IMR-90 (cell line): ENCODE data around the gene VPS13C. TPM values are rescaled to one million over a fixed set of nuclear protein-coding genes. Genes with fewer than 3 reads are reported as not detected.

Experiments used
- ATAC-seq: fragments of 200-7000 bp; cut with Tn5 transposase; 2 replicates; pipeline ENCODE4 v1.9.1; 2020; ENCODE audit warnings: low read depth, mild to moderate bottlenecking, moderate library complexity
- BruUV-seq: library from RNA; stranded (reverse); fragments of 400-500 nt; replicated peaks from 2 replicates; lab custom pipeline; 2021; lab: Mats Ljungman, UMichigan
- CTCF ChIA-PET: fragments of 300-600 bp; formaldehyde crosslinking; extraction: SDS; loops from one replicate; lab custom pipeline; 2021; ENCODE audit warnings: antibody characterized with exemption; lab: Yijun Ruan, JAX
- POLR2A ChIA-PET: fragments of 300-600 bp; sonication (Branson Sonifier 250); formaldehyde crosslinking; loops from one replicate; lab custom pipeline; 2022; ENCODE audit warnings: antibody characterized with exemption; ENCODE audit not compliant: unreplicated experiment; lab: Charles Lee
- DNase-seq: peaks from one replicate; pipeline ENCODE4 v3.0.0; 2013
- H2AFZ ChIP-seq: replicated peaks from 2 replicates; pipeline ENCODE3; 2013; ENCODE audit warnings: low read length, mild to moderate bottlenecking; ENCODE audit not compliant: poor library complexity
- H2AK5ac ChIP-seq: 2 replicates; pipeline ENCODE4 v1.6.1; 2013; ENCODE audit warnings: low read depth, low read length, inconsistent platforms
- H2AK9ac ChIP-seq: replicated peaks from 2 replicates; pipeline ENCODE3; 2013; ENCODE audit warnings: mild to moderate bottlenecking, low read depth, low read length, moderate library complexity; ENCODE audit not compliant: poor library complexity
- H2BK120ac ChIP-seq: 2 replicates; pipeline ENCODE4 v1.6.1; 2013; ENCODE audit warnings: low read depth, low read length, inconsistent platforms
- H2BK15ac ChIP-seq: 3 replicates; pipeline ENCODE4 v1.6.1; 2013; ENCODE audit warnings: low read depth, low read length, inconsistent platforms
- H2BK20ac ChIP-seq: 2 replicates; pipeline ENCODE4 v1.6.1; 2013; ENCODE audit warnings: low read depth, mild to moderate bottlenecking, inconsistent platforms, low read length, moderate library complexity
- H2BK5ac ChIP-seq: 2 replicates; pipeline ENCODE4 v1.6.1; 2013; ENCODE audit warnings: mild to moderate bottlenecking, low read depth, low read length, inconsistent platforms; ENCODE audit not compliant: poor library complexity, severe bottlenecking
- H3K14ac ChIP-seq: replicated peaks from 2 replicates; pipeline ENCODE4 v1.6.1; 2013; ENCODE audit warnings: low read depth, low read length, inconsistent platforms
- H3K18ac ChIP-seq: 2 replicates; pipeline ENCODE4 v1.6.1; 2013; ENCODE audit warnings: low read depth, low read length, control low read depth
- H3K23ac ChIP-seq: 2 replicates; pipeline ENCODE4 v1.6.1; 2013; ENCODE audit warnings: low read depth, low read length, inconsistent platforms
- H3K27ac ChIP-seq: 2 replicates; pipeline ENCODE4 v1.5.1; 2013; ENCODE audit warnings: mild to moderate bottlenecking, control low read depth, low read length; ENCODE audit not compliant: insufficient read depth
- H3K27me3 ChIP-seq: 2 replicates; pipeline ENCODE4 v1.6.1; 2013; ENCODE audit warnings: low read length; ENCODE audit not compliant: control insufficient read depth, insufficient read depth
- H3K36me3 ChIP-seq: 2 replicates; pipeline ENCODE4 v1.6.1; 2013; ENCODE audit warnings: low read length, mixed read lengths; ENCODE audit not compliant: control insufficient read depth, insufficient read depth
- H3K4ac ChIP-seq: 2 replicates; pipeline ENCODE4 v1.6.1; 2013; ENCODE audit warnings: low read depth, low read length, inconsistent platforms
- H3K4me1 ChIP-seq: 2 replicates; pipeline ENCODE4 v1.6.1; 2013; ENCODE audit warnings: low read length, mixed read lengths; ENCODE audit not compliant: control insufficient read depth, insufficient read depth
- H3K4me2 ChIP-seq: 2 replicates; pipeline ENCODE4 v1.6.1; 2013; ENCODE audit warnings: low read depth, mild to moderate bottlenecking, control low read depth, low read length, moderate library complexity
- H3K4me3 ChIP-seq: 2 replicates; pipeline ENCODE4 v1.5.1; 2013; ENCODE audit warnings: low read depth, mild to moderate bottlenecking, control low read depth, low read length, moderate library complexity; ENCODE audit not compliant: insufficient read depth
- H3K56ac ChIP-seq: 2 replicates; pipeline ENCODE4 v1.6.1; 2013; ENCODE audit warnings: low read length, inconsistent platforms; ENCODE audit not compliant: insufficient read depth; ENCODE audit errors: extremely low read depth
- H3K79me1 ChIP-seq, 2 experiments: 2 replicates each; pipeline ENCODE4 v1.6.1; 2013; ENCODE audit warnings: low read length in 2 of 2, inconsistent platforms in 1 of 2, low read depth in 1 of 2
- H3K9ac ChIP-seq: 2 replicates; pipeline ENCODE4 v1.6.1; 2013; ENCODE audit warnings: low read depth, low read length, control low read depth
- H3K9me1 ChIP-seq: 2 replicates; pipeline ENCODE4 v1.6.1; 2013; ENCODE audit warnings: low read length, inconsistent platforms; ENCODE audit not compliant: insufficient read depth
- H3K9me3 ChIP-seq: 2 replicates; pipeline ENCODE4 v1.6.1; 2013; ENCODE audit warnings: low read length; ENCODE audit not compliant: control insufficient read depth, insufficient read depth
- H4K20me1 ChIP-seq: 2 replicates; pipeline ENCODE4 v1.6.1; 2013; ENCODE audit warnings: low read length, inconsistent platforms; ENCODE audit not compliant: insufficient read depth
- H4K5ac ChIP-seq: 2 replicates; pipeline ENCODE4 v1.6.1; 2013; ENCODE audit warnings: mild to moderate bottlenecking, low read depth, low read length, control low read depth
- H4K8ac ChIP-seq, 2 experiments: 2 replicates each; pipeline ENCODE4 v1.6.1; 2013; ENCODE audit warnings: low read depth in 2 of 2, low read length in 2 of 2, control low read depth in 1 of 2, inconsistent platforms in 1 of 2
- H4K91ac ChIP-seq: 2 replicates; pipeline ENCODE4 v1.6.1; 2013; ENCODE audit warnings: low read depth, low read length, inconsistent platforms; ENCODE audit not compliant: insufficient read depth
- BHLHE40 ChIP-seq: fragments of 150-350 bp; IDR thresholded peaks from 2 replicates; pipeline ENCODE4 v1.6.1; 2016; ENCODE audit warnings: mild to moderate bottlenecking, low read depth, low read length
- CEBPB ChIP-seq: IDR thresholded peaks from 2 replicates; pipeline ENCODE4 v1.6.1; 2012; ENCODE audit warnings: low read depth, low read length, improper control_type of control experiment
- CHD1 ChIP-seq: IDR thresholded peaks from 2 replicates; pipeline ENCODE4 v1.6.1; 2012; ENCODE audit warnings: low read depth, low read length, improper control_type of control experiment
- FOS ChIP-seq: fragments of 150-350 bp; IDR thresholded peaks from 2 replicates; pipeline ENCODE4 v1.6.1; 2016; ENCODE audit warnings: low read depth, low read length
- MAFK ChIP-seq: IDR thresholded peaks from 2 replicates; pipeline ENCODE4 v1.6.1; 2012; ENCODE audit warnings: low read depth, low read length, improper control_type of control experiment
- MAZ ChIP-seq: IDR thresholded peaks from 2 replicates; pipeline ENCODE4 v1.6.1; 2012; ENCODE audit warnings: low read depth, mild to moderate bottlenecking, low read length, improper control_type of control experiment, moderate library complexity, borderline replicate concordance
- MXI1 ChIP-seq: IDR thresholded peaks from 2 replicates; pipeline ENCODE4 v1.6.1; 2012; ENCODE audit warnings: low read depth, mild to moderate bottlenecking, low read length, moderate library complexity, borderline replicate concordance
- NFE2L2 ChIP-seq: fragments of 150-350 bp; IDR thresholded peaks from 2 replicates; pipeline ENCODE4 v1.6.1; 2016; ENCODE audit warnings: low read depth, mild to moderate bottlenecking, low read length
- POLR2A ChIP-seq: IDR thresholded peaks from 2 replicates; pipeline ENCODE4 v1.6.1; 2012; ENCODE audit warnings: mild to moderate bottlenecking, low read depth, low read length
- RAD21 ChIP-seq: IDR thresholded peaks from 2 replicates; pipeline ENCODE4 v1.6.1; 2012; ENCODE audit warnings: low read length, improper control_type of control experiment
- RCOR1 ChIP-seq: IDR thresholded peaks from 2 replicates; pipeline ENCODE4 v1.6.1; 2012; ENCODE audit warnings: mild to moderate bottlenecking, low read length, improper control_type of control experiment; ENCODE audit not compliant: insufficient replicate concordance
- RFX5 ChIP-seq: IDR thresholded peaks from 2 replicates; pipeline ENCODE4 v1.8.0; 2012; ENCODE audit warnings: low read depth, mild to moderate bottlenecking, low read length, moderate library complexity
- SMC3 ChIP-seq: fragments of 150-350 bp; IDR thresholded peaks from 2 replicates; pipeline ENCODE4 v1.6.1; 2016; ENCODE audit warnings: low read depth, mild to moderate bottlenecking, antibody characterized with exemption, low read length, moderate library complexity
- WGBS, 2 experiments: methylation state at CpG; one replicate each; pipeline versions ENCODE4 v1.1.5 to v1.1.7; 2013; ENCODE audit warnings: missing lambda C conversion rate in 2 of 2; ENCODE audit not compliant: insufficient read length in 1 of 2; ENCODE audit errors: extremely low coverage in 2 of 2; 5-methylcytosine and 5-hydroxymethylcytosine counted together
- dilution Hi-C: fragments of 300-500 bp; cut with HindIII; formaldehyde crosslinking; loops from one replicate; pipeline ENCODE4 v1.14.3; 2018; ENCODE audit warnings: low sequenced_read_pairs; ENCODE audit not compliant: unreplicated experiment
- in situ Hi-C: fragments of 300-500 bp; cut with MboI; formaldehyde crosslinking; loops from 3 replicates; pipeline ENCODE4 v1.14.3; 2019; ENCODE audit warnings: low sequenced_read_pairs, inconsistent platforms, mixed read lengths
- intact Hi-C: fragments of 100-400 bp; cut with micrococcal nuclease; formaldehyde crosslinking; loops from 2 replicates; pipeline ENCODE4 v1.10.0; 2022
- polyA plus RNA-seq, 3 experiments: library from polyadenylated mRNA; depleted of rRNA; stranded (reverse); fragments of >200 nt; gene quantifications; 2 replicates each; pipeline ENCODE4 v1.2.3, GENCODE V29; 2012; ENCODE audit warnings: low replicate concordance in 1 of 3
- total RNA-seq: library from RNA; depleted of rRNA; stranded (reverse); fragments of >200 nt; gene quantifications from 2 replicates; pipeline ENCODE4 v1.2.3, GENCODE V29; 2012
- TF ChIP-seq, protein P1 (sequence below): fragments of 150-350 bp; IDR thresholded peaks from 2 replicates; pipeline ENCODE4 v1.6.1; 2016; ENCODE audit warnings: low read depth, mild to moderate bottlenecking, low read length, moderate library complexity, borderline replicate concordance
- TF ChIP-seq, protein P2 (sequence below): fragments of 150-350 bp; IDR thresholded peaks from 2 replicates; pipeline ENCODE4 v1.6.1; 2017; ENCODE audit warnings: mild to moderate bottlenecking, antibody characterized with exemption, low read length, low read depth

VPS13C gene
- total and polyA plus RNA-seq, 2 of the 4 experiments (the other 2 are of a cell fraction), result 8.1 to 32.8 TPM

DNA sequence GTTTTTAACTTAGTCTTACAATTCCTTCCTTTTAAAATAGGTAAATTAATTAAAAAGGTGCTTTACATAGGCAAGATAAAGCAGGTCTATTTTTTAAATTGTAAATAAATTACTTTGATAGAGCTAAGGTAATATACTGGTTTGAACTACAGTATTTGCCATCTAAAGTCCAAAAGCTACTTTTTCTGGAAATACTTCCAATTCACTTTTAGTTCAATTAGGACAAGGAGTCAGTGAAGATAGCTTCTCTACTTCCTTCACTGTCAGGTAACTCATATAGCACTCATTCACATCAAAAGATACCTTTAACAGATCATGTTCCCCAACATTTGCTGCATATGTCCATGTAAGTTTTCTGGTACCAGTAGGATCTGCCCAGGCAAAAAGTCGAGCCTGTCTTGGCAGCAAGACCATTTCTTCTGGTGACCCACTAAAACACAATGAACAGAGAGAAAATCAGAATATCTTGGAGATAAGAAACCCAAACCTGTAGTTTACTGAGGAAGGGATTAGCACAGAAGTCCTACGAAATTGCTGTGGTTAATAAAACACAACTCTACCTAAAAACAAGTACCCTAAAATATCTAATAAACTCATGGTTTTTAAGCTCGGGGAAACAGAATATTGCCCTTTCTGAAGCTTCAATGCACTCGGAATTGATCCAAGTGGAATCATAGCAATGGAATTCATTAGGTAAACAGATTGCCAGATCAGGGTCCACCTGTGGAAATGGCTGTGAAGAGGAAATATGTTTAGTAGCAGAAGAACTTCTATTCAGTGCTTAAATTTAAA, 153.1 kb downstream of the VPS13C start:
- Histone ChIP-seq H3K4me3 (no peak overlapping the region), H3K27me3 (no peaks in the 10 kb centered on the region), H2AK5ac (no peak overlapping the region), H2AK9ac (no peak overlapping the region), H2BK20ac (no peak overlapping the region), H3K4me2 (no peak overlapping the region), H3K79me1 (no peaks in the 10 kb centered on the region), H2AFZ (no peak overlapping the region), H3K14ac (no peak overlapping the region), H3K27ac (no peak overlapping the region), H3K9me1 (no peaks in the 10 kb centered on the region), H3K18ac (no peak overlapping the region), H3K9me3 (no peaks in the 10 kb centered on the region), H4K8ac (no peak overlapping the region), H3K9ac (no peak overlapping the region), H4K20me1 (no peaks in the 10 kb centered on the region), H4K5ac (no peak overlapping the region), H3K56ac (no peak overlapping the region), H3K23ac (no peak overlapping the region), H3K36me3 (0 out of 2 replicates have a peak, but pooled peaks cover 3% of the 10 kb centered on the region), H3K4me1 (no peaks in the 10 kb centered on the region), H2BK120ac (no peak overlapping the region), H3K4ac (no peak overlapping the region), H2BK5ac (no peak overlapping the region), H2BK15ac (no peak overlapping the region), H4K91ac (no peak overlapping the region)
- no CpG with 5 or more reads among the region's 4 CpGs for WGBS, 2 experiments
- ChIA-PET POLR2A (interaction anchor here (0.6 kb wide), 1 partner anchor 23 kb away, joined by 3 read pairs; no protein-coding TSS in a partner anchor), CTCF (no interaction called here)
- in situ Hi-C loops (no loop called here), dilution Hi-C loops (no loop called here), intact Hi-C loops (no loop called here)
- BruUV-seq, result no TSS peak
- TF ChIP-seq MAZ (no peak), MAFK (no peak), POLR2A (no peak), CHD1 (no peak), SMC3 (no peak), CEBPB (no peak), MXI1 (no peak), RCOR1 (no peak), FOS (no peak), RFX5 (no peak), RAD21 (no peak), NFE2L2 (no peak), BHLHE40 (no peak)
- TF ChIP-seq, protein P1, sequence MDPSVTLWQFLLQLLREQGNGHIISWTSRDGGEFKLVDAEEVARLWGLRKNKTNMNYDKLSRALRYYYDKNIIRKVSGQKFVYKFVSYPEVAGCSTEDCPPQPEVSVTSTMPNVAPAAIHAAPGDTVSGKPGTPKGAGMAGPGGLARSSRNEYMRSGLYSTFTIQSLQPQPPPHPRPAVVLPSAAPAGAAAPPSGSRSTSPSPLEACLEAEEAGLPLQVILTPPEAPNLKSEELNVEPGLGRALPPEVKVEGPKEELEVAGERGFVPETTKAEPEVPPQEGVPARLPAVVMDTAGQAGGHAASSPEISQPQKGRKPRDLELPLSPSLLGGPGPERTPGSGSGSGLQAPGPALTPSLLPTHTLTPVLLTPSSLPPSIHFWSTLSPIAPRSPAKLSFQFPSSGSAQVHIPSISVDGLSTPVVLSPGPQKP, result no peak
- TF ChIP-seq, protein P2, sequence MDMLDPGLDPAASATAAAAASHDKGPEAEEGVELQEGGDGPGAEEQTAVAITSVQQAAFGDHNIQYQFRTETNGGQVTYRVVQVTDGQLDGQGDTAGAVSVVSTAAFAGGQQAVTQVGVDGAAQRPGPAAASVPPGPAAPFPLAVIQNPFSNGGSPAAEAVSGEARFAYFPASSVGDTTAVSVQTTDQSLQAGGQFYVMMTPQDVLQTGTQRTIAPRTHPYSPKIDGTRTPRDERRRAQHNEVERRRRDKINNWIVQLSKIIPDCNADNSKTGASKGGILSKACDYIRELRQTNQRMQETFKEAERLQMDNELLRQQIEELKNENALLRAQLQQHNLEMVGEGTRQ, result no peak
- DNase-seq (peak; percentile 1), ATAC-seq (no peak)
